ENCODE results near the gene TCF3.

- TF ChIP-seq CTCF (IDR thresholded peaks at IDR 0.05) (no peak), POLR2A (IDR thresholded peaks at IDR 0.05) (no peak)
Measured at GRCh38 chr19:1698636-1699035, 46.2 kb upstream of the TCF3 start.
